HepG2 (cell line): ENCODE data around the gene MYOM1. TPM values are rescaled to one million over a fixed set of nuclear protein-coding genes. Genes with fewer than 3 reads are reported as not detected.

Source experiments
- ADNP ChIP-seq: sonication (generic); formaldehyde crosslinking; IDR thresholded peaks from 2 replicates; pipeline ENCODE4 v1.4.0; 2020; ENCODE audit warnings: missing genetic modification reagents
- ATF2 ChIP-seq: sonication (generic); formaldehyde crosslinking; IDR thresholded peaks from 2 replicates; pipeline ENCODE4 v1.4.0; 2020; ENCODE audit warnings: missing genetic modification reagents
- GATAD2A ChIP-seq: IDR thresholded peaks from 2 replicates; pipeline ENCODE4 v1.6.1; 2016
- GMEB2 ChIP-seq: IDR thresholded peaks from 2 replicates; pipeline ENCODE4 v1.6.1; 2016; ENCODE audit warnings: missing biosample characterization, missing genetic modification reagents, low read depth
- HNRNPLL ChIP-seq: fragments of 200-400 bp; formaldehyde crosslinking; IDR thresholded peaks from 2 replicates; pipeline ENCODE4 v1.6.1; 2017; ENCODE audit warnings: mild to moderate bottlenecking, low read depth, low read length; ENCODE audit not compliant: poor library complexity, severe bottlenecking
- NFKBIZ ChIP-seq: IDR thresholded peaks from 2 replicates; pipeline ENCODE4 v1.6.1; 2018; ENCODE audit warnings: missing genetic modification reagents, missing compliant biosample characterization
- NR2C2 ChIP-seq: sonication (generic); formaldehyde crosslinking; IDR thresholded peaks from 2 replicates; pipeline ENCODE4 v1.4.0; 2020; ENCODE audit warnings: missing genetic modification reagents, mild to moderate bottlenecking, moderate library complexity, borderline replicate concordance
- PHF20 ChIP-seq: sonication (generic); formaldehyde crosslinking; IDR thresholded peaks from 2 replicates; pipeline ENCODE4 v1.5.0; 2020; ENCODE audit warnings: mild to moderate bottlenecking, missing genetic modification reagents
- TEAD3 ChIP-seq: optimal IDR thresholded peaks from 2 replicates; pipeline ENCODE3; 2016; ENCODE audit warnings: borderline replicate concordance
- TFAP4 ChIP-seq: sonication (generic); IDR thresholded peaks from 2 replicates; pipeline ENCODE4 v1.6.1; 2016; ENCODE audit warnings: low read depth, borderline replicate concordance
- YY1 ChIP-seq: IDR thresholded peaks from 2 replicates; pipeline ENCODE4 v1.6.1; 2011; ENCODE audit warnings: low read length, low read depth, moderate library complexity, mild to moderate bottlenecking; ENCODE audit not compliant: insufficient read depth, insufficient replicate concordance
- ZC3H4 ChIP-seq: sonication (generic); formaldehyde crosslinking; IDR thresholded peaks from 2 replicates; pipeline ENCODE4 v1.4.0; 2020; ENCODE audit warnings: missing genetic modification reagents, borderline replicate concordance
- ZFYVE20 ChIP-seq: sonication (generic); formaldehyde crosslinking; IDR thresholded peaks from 2 replicates; pipeline ENCODE4 v1.8.0; 2023; ENCODE audit warnings: low read depth, mild to moderate bottlenecking, moderate library complexity, missing genetic modification reagents, borderline replicate concordance
- ZHX1 ChIP-seq: sonication (generic); formaldehyde crosslinking; IDR thresholded peaks from 2 replicates; pipeline ENCODE4 v1.8.1; 2022; ENCODE audit warnings: low read depth, mild to moderate bottlenecking, missing genetic modification reagents
- ZNF10 ChIP-seq: sonication (generic); formaldehyde crosslinking; IDR thresholded peaks from 2 replicates; pipeline ENCODE4 v1.4.0; 2020; ENCODE audit warnings: mild to moderate bottlenecking, low read depth, missing genetic modification reagents, borderline replicate concordance
- ZNF234 ChIP-seq: sonication (generic); formaldehyde crosslinking; conservative IDR thresholded peaks from 2 replicates; pipeline ENCODE4 v1.5.1; 2020; ENCODE audit warnings: mild to moderate bottlenecking, missing genetic modification reagents
- ZNF556 ChIP-seq: sonication (generic); formaldehyde crosslinking; IDR thresholded peaks from 2 replicates; pipeline ENCODE4 v1.4.0; 2020; ENCODE audit warnings: mild to moderate bottlenecking, missing genetic modification reagents, borderline replicate concordance
- ZNF629 ChIP-seq: sonication (generic); formaldehyde crosslinking; conservative IDR thresholded peaks from 2 replicates; pipeline ENCODE4 v1.5.0; 2020; ENCODE audit warnings: missing genetic modification reagents
- ZSCAN12 ChIP-seq: sonication (generic); formaldehyde crosslinking; IDR thresholded peaks from 2 replicates; pipeline ENCODE4 v1.9.0; 2021; ENCODE audit warnings: mild to moderate bottlenecking, missing genetic modification reagents
- polyA plus RNA-seq, 8 experiments: library from polyadenylated mRNA; depleted of rRNA in 3 of 8; stranded (reverse) in 7 of 8; unstranded in 1 of 8; fragments of >200 nt; fragmentation: Illumina TruSeq in 4 of 8; extraction: Trizol in 4 of 8; gene quantifications; 2 replicates each; pipeline versions ENCODE4 v1.2.1 to v1.2.3, GENCODE V29; 2011 to 2016; ENCODE audit warnings: low read depth in 4 of 8, missing spikeins in 1 of 8, mixed read lengths in 1 of 8; ENCODE audit not compliant: insufficient read depth in 1 of 8
- total RNA-seq, 5 experiments: library from RNA; depleted of rRNA; stranded (reverse); fragments of >200 nt; fragmentation: Illumina TruSeq; extraction: Trizol; gene quantifications; 2 replicates each; pipeline ENCODE4 v1.2.3, GENCODE V29; 2016; ENCODE audit warnings: low read depth in 1 of 5

Gene MYOM1
- total and polyA plus RNA-seq, 2 of the 13 experiments (the other 11 are each of a cell fraction or from before 2014, with no cell fraction given): 0.46 to 0.98 TPM

GRCh38 chr18:3217948-3218647 lies 1.7 kb downstream of the MYOM1 start (continued):
- TF ChIP-seq NR2C2 (CRISPR knock-in tag) (0 out of 2 replicates have a peak, but pooled peaks have one; percentile 11), ZNF234 (CRISPR knock-in tag) (no peak), ADNP (CRISPR knock-in tag) (no peak), ZNF10 (CRISPR knock-in tag) (no peak), TFAP4 (peak; percentile 89), ZNF629 (no peak), PHF20 (CRISPR knock-in tag) (no peak), ZSCAN12 (CRISPR knock-in tag) (no peak), HNRNPLL (no peak), ZHX1 (CRISPR knock-in tag) (no peak), GATAD2A (CRISPR knock-in tag) (peak; percentile 83), ZNF556 (CRISPR knock-in tag) (no peak; the same call in 1 of the 2 replicates), NFKBIZ (CRISPR knock-in tag) (no peak), GMEB2 (CRISPR knock-in tag) (no peak), YY1 (no peak), ZFYVE20 (CRISPR knock-in tag) (no peak), ZC3H4 (CRISPR knock-in tag) (no peak), TEAD3 (peak; percentile 91), ATF2 (CRISPR knock-in tag) (peak; percentile 80; the same call in 1 of the 2 replicates)
